H1 (cell line): ENCODE measurements around the gene TTC13.
"Not testable (repeated sequence)": the region's sequence is repeated elsewhere in the genome, so short reads cannot be mapped to it uniquely, and the experiment has no call there.

Source experiments
- POLR2AphosphoS5 ChIP-seq: IDR thresholded peaks from 2 replicates; pipeline ENCODE4 v1.6.1; 2011; ENCODE audit warnings: low read depth, low read length
- SIX5 ChIP-seq: IDR thresholded peaks from 2 replicates; pipeline ENCODE4 v1.6.1; 2011; ENCODE audit warnings: mild to moderate bottlenecking, low read depth, low read length

GRCh38 chr1:230984622-230985515, 6.2 kb upstream of the TTC13 start:
- TF ChIP-seq SIX5, POLR2AphosphoS5: not testable (repeated sequence)
